ENCODE measurements around the gene SUGCT.

The SUGCT gene

GRCh38 chr7:40134428-40135316 is at the start of gene SUGCT, which contains the start of gene MPLKIP:
Gene SUGCT (plus strand): TSS chr7:40135005.
Gene MPLKIP (minus strand): TSS chr7:40134622. CDS start chr7:40134567, 55 bp downstream.
- TF ChIP-seq CTCF (IDR thresholded peaks at IDR 0.05) = peak; percentile 97

- TF ChIP-seq CTCF (IDR thresholded peaks at IDR 0.05) = no peak
Measured at GRCh38 chr7:40092182-40092581, 42.6 kb upstream of the SUGCT start.

GRCh38 chr7:40093631-40094350 is 41.0 kb upstream of the SUGCT start:
- no peak for TF ChIP-seq CTCF (IDR thresholded peaks at IDR 0.05)

- no peak for TF ChIP-seq CTCF (IDR thresholded peaks at IDR 0.05)
Measured at GRCh38 chr7:40095230-40095629, 39.6 kb upstream of the SUGCT start.

GRCh38 chr7:40095695-40096327 is 39.0 kb upstream of the SUGCT start:
- TF ChIP-seq CTCF (IDR thresholded peaks at IDR 0.05) = no peak

- no peak for TF ChIP-seq CTCF (IDR thresholded peaks at IDR 0.05)
Measured at GRCh38 chr7:40097728-40098127, 37.1 kb upstream of the SUGCT start.

GRCh38 chr7:40098810-40099209 is 36.0 kb upstream of the SUGCT start:
- TF ChIP-seq CTCF (IDR thresholded peaks at IDR 0.05) = no peak
